HG03439 (cell line): Measurements from ENCODE around the gene TSPY10.
"Not testable (repeated sequence)": the region's sequence is repeated elsewhere in the genome, so short reads cannot be mapped to it uniquely, and the experiment has no call there.

ENCODE experiments used
- ATAC-seq: cut with Tn5 transposase; IDR thresholded peaks from one replicate; pipeline ENCODE4 v1.9.1; 2021; ENCODE audit warnings: mild to moderate bottlenecking, moderate library complexity; ENCODE audit not compliant: unreplicated experiment

The TSPY10 gene, protein sequence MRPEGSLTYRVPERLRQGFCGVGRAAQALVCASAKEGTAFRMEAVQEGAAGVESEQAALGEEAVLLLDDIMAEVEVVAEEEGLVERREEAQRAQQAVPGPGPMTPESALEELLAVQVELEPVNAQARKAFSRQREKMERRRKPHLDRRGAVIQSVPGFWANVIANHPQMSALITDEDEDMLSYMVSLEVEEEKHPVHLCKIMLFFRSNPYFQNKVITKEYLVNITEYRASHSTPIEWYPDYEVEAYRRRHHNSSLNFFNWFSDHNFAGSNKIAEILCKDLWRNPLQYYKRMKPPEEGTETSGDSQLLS

DNA sequence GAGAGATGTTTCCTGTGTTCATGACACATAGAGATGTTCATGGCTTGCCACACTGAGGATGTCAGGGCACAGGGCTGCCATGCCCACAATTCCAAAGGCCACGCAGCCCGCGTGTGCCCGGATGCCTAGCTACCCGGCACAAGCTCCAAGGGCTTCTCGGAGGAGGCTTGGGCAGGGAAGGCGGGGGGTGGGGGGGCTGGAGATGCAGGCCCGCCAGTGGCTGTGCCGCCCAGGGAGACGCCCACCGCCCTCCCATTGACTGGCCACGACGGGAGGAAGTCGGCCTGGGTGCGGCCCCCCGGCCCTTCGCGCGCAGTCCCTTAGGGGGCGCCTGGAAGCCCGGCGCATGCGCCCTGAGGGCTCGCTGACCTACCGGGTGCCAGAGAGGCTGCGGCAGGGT lies at the start of gene TSPY10:
Gene TSPY10 (plus strand): TSS at position 301 of the 400 bp plus-strand sequence. CDS start 46 bp downstream, at position 347.
- not testable (repeated sequence) for ATAC-seq

DNA sequence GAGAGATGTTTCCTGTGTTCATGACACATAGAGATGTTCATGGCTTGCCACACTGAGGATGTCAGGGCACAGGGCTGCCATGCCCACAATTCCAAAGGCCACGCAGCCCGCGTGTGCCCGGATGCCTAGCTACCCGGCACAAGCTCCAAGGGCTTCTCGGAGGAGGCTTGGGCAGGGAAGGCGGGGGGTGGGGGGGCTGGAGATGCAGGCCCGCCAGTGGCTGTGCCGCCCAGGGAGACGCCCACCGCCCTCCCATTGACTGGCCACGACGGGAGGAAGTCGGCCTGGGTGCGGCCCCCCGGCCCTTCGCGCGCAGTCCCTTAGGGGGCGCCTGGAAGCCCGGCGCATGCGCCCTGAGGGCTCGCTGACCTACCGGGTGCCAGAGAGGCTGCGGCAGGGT lies 40.7 kb upstream of the TSPY10 start, which contains the start of gene TSPY9:
Gene TSPY9 (plus strand): TSS at position 301 of the 400 bp plus-strand sequence. CDS start 46 bp downstream, at position 347.
- not testable (repeated sequence) for ATAC-seq

DNA sequence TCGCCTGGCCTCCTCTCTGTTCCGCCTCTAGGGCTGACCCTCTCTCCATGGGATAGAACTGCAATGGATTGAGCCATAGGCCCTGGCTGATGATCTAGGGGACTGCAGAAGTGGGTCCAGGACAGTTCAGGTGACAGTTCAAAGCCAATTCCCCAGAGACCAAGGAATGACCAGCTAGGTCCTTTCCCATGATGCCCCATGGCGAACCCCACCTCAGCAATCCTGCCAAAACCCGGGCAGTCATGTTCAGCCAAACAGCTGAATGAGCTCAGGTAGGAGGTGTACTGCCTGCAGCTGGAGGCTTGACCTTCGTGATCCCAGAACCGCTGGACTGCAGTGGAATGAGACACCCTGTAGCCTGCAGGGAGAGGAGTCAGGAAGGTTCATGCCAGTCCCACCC lies 23.3 kb upstream of the TSPY10 start:
- ATAC-seq: not testable (repeated sequence)

DNA sequence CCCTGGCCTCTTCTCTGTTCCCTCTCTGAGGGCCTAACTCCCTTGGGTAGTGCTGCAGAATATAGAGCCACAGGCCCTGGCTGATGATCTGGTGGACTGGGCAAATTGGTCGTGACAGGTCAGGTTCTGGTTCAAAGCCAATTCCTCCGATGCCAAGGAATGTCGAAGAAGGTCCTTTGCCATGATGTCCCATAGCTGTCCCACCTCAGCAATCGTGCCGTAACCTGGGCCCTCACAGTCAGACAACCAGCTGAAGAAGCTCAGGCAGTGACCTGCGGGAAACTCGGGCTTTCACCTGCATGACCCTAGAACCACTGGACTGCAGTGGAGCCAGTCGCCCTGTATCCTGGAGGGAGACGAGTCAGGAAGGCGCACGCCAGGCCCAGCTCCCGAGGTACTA lies 11.4 kb upstream of the TSPY10 start:
- not testable (repeated sequence) for ATAC-seq
